HG03469 (cell line): ENCODE data around the gene ZDHHC24.

Source experiments
- ATAC-seq: cut with Tn5 transposase; IDR thresholded peaks from one replicate; pipeline ENCODE4 v1.9.1; 2021; ENCODE audit warnings: mild to moderate bottlenecking, moderate library complexity, moderate number of reproducible peaks; ENCODE audit not compliant: unreplicated experiment

ZDHHC24 gene

GRCh38 chr11:66475349-66476172, 70.3 kb downstream of the ZDHHC24 start:
- ATAC-seq = no peak

DNA sequence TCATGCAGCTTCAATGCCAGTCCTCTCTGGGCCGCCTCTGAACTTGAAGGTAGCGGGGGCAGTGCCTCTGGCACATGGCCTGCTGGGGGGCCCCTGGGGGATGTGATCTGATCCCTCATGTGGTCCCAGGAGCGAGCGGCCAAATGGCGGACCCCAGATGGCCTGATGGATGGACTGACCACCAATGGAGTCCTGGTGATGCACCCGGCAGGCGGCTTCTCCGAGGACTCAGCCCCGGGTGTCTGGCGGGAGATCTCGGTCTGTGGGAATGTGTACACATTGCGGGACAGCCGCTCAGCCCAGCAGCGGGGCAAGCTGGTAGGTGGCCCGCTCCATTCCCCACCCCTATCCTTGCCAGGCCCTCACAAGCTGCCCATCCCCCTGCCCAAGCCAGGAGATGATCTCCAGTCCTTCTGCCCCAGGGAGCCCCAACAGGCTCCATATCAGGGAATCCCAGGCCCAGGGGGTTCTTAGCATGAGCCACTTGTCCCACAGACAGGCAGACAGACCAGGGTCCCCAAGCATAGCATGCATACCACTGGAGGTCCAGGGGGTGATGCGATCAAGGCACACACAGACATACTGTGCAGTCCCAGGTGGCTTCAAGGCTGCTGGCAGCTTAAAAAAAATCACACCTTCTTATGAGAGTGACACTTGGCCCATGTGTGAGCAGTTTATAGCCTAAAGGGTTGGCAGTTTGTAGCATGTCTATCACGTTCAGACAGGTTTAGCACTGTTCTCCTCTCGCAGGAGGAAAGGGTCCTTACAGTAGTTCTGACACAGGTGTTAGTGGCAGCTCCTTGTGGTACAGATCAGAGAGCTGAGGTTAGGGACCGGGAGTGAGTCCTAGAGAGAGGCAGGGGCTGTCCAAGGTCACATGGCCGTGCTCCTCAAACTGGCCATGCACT, 72.0 kb downstream of the ZDHHC24 start:
- no peak for ATAC-seq

DNA sequence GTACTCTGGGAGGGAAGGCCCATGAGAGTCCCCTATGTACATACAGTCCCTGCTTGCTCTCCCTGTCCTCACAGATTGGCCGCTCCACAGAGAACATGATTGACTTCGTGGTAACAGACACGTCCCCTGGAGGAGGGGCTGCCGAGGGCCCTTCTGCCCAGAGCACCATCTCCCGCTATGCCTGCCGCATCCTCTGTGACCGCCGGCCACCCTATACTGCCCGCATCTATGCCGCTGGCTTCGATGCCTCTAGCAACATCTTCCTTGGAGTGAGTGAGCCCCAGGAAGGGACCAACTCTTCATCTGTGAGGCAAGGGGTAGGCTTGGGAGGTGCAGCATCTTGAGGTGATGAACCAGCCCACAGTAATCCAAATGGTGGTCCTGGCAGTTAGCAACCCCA, 72.7 kb downstream of the ZDHHC24 start:
- no peak for ATAC-seq

- ATAC-seq = no peak
Observed at GRCh38 chr11:66472054-66472453, 73.8 kb downstream of the ZDHHC24 start.

GRCh38 chr11:66471142-66471541, 74.7 kb downstream of the ZDHHC24 start:
- ATAC-seq = no peak
